Limb (tissue), 2 donors: Measurements from ENCODE around the gene AXIN2.
"Not testable (repeated sequence)": the region's sequence is repeated elsewhere in the genome, so short reads cannot be mapped to it uniquely, and the experiment has no call there.

Experiments
- DNase-seq, 2 donors: peaks; one replicate each; pipeline ENCODE4 v3.0.0-alpha.2; 2016; ENCODE audit errors: extremely low spot score in 2 of 2

AXIN2 gene

DNA sequence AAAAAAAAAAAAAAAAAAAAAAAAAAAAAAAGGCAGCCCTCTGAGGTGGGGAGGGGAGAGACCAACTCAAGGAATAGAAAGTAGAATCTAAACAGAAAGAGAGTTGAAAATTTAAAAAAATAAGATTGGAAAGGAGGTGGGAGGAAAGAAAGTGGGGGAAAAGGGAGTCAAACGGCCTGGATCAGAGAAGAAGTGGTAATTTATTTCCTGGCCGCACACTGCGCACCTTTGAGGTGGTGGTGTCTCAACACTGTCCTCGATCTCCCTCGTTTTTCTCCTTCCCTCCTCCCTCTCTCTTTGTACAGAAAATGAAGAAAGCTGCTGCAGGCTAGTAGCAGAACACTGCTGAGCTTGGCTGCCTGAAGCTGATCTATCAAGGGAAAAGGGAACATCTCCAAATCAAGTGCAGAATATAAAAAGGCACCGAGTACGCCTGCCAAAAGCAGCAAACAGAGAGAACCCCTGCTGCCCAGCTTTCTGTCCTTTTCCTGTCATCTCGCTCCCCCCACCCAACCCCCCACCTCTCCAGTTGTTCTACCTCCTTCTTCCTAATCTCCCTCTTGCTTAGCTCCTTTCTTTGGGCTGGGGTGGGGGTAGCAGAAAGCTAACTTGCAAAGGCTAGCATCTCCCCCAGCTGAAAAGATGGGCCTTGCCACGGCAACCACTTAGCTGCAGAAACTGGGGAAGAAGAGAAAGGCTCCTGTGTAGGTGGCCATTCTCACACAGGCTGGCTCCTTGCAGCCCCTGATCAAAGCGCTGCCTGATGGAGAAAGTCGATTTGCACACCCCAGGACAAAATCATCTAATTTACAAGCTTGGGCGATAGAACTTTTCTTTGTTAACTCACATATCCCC, 22.5 kb downstream of the AXIN2 start:
- DNase-seq, result no peak

DNA sequence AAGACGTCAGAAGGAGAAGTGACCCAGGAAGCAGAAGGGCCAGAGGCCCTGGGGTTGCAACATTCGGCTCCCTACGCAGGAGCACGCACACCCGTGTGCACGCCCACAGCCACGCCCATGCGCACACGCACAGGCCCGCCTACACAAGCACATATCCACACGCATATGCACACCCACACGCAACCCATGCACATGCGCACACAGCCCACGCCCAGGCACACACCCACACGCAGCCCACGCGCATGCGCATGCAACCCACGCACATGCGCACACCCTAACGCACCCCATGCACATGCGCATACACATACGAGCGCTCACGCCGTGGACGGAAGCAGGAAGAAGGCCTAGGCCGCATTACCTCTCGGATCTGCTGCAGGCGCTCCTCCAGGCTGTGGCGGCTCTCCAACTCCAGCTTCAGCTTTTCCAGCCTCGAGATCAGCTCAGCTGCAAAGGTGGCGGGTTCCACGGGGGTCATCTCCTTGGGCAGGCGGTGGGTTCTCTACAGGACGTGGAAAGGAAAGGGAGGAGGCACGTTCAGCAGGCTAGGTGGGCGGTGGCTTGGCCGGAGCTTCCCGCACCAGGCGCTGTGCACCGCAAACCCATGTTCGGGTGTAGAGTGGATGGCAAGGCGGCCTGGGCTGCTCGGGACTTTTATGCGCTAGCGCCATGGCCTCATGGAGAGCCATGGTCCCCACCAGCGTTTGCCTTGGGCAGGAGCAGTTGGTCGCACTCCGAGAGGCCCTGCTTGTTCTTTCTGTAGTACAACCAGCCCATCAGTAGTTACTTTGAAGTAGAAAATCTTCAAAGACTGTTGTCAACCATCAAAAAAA, 23.4 kb downstream of the AXIN2 start:
- DNase-seq, result no peak

- no peak for DNase-seq
Observed at GRCh38 chr17:65537343-65537844, 24.1 kb downstream of the AXIN2 start.

DNA sequence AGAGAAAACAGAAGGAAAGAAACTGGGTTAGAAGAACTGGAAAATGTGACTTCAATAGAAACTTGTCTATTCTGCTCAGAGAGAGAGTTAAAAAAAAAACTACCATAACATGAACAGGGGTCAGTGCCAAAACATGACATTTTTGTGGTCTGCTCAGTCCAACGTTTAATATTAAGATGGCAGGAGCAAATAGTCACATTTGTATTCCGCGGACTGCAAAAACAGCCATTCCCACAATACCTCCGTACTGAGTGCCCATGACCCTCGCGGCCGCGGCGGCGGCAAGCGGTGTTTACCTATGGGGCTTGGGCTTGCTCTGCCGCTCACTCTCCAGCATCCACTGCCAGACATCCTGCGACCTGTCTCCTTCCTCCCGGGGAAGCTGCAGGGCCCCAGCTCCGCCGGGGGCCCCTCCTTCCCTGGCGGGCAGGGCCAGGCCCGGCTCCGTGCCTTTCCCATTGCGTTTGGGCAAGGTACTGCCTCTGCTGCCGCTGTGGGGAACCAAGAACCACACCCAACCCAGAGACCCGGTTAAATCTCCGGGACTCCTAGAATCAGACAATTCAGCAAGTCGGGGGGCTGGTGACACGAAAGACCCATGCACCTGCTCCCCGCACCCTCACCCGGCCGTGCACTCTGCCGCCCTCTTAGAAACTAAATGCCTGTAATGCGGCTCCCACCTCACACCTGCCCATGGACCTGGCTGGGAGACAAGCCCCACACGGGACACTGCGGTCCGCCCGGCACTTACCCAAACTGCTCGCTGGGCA, 24.7 kb downstream of the AXIN2 start:
- no peak for DNase-seq

DNA sequence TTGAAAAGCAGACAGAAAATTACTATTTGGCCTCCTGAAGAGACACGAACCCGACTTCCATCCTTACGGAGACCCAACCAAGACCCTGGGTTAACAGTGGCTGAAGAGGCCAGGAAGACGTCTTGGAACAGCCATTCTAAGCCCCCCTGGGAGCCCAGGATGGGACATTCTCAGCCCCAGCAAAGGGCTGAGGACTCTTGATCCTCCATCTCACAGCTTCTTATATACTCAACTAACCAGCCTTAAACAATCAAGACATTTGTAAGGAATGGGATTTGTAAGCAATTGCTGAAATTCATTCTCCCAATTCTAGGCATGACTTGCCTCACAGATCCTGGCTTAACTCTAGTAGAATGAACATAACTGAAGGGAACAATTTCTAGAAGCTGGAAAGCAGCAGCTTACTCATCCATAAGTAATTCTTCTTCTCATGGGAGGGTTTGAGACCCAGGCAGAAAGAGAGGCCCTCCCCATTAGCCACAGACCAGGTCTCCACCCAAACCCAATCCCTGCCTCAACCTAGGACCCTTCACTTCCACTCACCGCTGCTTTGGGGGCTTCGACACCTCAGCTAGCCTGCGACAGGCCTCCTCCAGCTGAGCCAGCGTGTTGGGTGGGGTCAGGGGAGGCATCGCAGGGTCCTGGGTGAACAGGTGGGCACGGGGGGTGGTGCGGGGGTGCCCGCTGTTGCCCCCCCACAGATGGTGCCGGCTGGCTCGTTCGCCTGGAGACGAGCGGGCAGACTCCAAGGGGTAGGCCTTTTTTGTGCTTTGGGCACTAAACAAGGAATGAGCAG, 25.5 kb downstream of the AXIN2 start:
- DNase-seq, result no peak

- DNase-seq, result no peak
Observed at GRCh38 chr17:65533852-65534457, 27.5 kb downstream of the AXIN2 start.

GRCh38 chr17:65533056-65533745, 28.2 kb downstream of the AXIN2 start:
- no peak for DNase-seq

GRCh38 chr17:65532101-65532890, 29.2 kb downstream of the AXIN2 start:
- no peak for DNase-seq

GRCh38 chr17:65531256-65532100, 30.0 kb downstream of the AXIN2 start:
- DNase-seq, result peak; percentile 21 to 56

GRCh38 chr17:65530523-65531255, 30.8 kb downstream of the AXIN2 start:
- no peak for DNase-seq

GRCh38 chr17:65529761-65530522, 31.5 kb downstream of the AXIN2 start:
- no peak for DNase-seq

DNA sequence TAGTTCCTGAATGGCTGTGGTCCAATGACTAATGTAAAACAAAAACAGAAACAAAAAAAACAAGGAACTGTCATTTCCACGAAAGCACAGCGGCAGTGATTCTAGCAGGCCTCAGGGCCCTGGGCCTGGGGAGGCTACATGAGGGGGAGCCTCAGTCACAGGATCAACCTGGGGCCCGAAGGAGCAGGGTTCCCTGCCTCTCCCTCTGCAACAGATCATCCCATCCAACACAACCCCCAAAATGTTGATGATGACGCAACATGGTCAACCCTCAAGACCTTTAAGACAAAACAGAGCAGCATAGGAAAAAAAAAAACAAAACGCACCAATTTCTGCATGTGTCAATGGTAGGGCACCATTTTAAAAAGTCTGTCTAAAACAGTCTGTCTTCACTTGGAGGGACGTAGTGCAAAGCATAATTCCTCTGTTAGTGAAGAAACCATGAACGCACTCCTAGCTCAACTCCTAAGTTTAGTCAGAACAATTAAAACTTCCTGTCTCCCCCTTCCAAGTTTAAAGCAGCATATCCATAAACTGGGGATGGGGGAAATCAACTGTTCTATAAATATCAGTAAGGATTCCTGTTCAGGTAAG, 32.3 kb downstream of the AXIN2 start:
- no peak for DNase-seq

GRCh38 chr17:65527857-65528591, 33.4 kb downstream of the AXIN2 start:
- DNase-seq, result no peak

DNA sequence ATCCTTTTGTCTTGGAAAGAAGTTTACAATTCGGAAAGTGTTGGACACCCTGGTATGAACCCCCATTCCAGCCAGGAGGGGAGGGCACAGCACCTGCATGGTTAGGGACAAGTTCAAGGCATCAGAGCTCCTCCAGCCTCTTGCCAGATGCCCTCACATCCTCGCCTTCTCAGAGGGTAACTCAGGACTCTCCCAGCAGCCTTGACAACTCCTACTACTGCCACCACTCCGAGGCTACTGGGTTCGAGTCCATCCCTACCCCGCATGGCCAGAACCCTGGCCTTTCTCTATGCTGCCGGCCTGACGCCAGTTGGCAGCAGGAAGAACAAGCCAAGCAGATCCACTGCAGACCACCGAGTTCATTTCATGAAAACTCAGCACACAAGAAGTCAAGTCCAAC, 34.1 kb downstream of the AXIN2 start:
- no peak for DNase-seq

DNA sequence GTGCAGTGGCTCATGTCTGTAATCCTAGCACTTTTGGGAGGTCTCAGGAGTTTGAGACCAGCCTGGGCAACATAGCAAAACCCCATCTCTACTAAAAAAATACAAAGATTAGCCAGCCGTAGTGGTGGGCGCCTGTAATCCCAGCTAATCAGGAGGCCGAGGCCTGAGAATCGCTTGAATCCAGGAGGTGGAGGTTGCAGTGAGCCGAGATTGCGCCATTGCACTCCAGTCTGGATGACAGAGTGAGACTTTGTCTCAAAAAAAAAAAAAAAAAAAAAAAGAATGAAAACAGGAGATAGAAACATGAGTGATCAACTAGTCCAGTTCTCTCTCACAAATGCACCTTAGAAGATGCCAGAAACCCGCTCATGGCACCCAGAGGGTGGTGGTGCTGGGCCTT, 34.6 kb downstream of the AXIN2 start:
- DNase-seq, result not testable (repeated sequence)
